HG03060 (cell line): ENCODE data around the gene HELQ.

Source experiments
- ATAC-seq: cut with Tn5 transposase; IDR thresholded peaks from one replicate; pipeline ENCODE4 v1.9.1; 2021; ENCODE audit warnings: low read depth, moderate number of reproducible peaks; ENCODE audit not compliant: unreplicated experiment

HELQ gene

DNA sequence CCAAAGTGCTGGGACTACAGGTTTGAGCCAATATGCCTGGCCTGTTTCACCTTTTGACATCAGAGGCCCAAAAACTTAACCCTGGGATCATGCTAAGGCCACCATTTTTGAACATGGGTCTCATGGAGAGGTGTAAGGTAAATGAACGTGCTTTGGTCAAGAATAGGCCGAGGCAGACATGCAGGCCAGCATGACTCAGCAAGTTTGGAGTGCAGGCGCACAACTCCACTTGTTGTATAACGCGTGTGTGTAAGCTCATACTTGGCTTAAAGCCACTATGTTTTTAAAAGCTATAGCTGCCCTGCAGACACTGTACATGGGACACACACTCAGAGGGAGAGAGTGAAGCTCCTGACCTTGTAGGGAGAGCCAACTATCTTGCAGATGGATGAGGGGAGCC is 77.2 kb downstream of the HELQ start:
- no peak for ATAC-seq

GRCh38 chr4:83372931-83373330 is 82.7 kb downstream of the HELQ start:
- ATAC-seq: no peak

- ATAC-seq: no peak
Observed at GRCh38 chr4:83371936-83372335, 83.7 kb downstream of the HELQ start.

- ATAC-seq: no peak
Observed at GRCh38 chr4:83371235-83371634, 84.4 kb downstream of the HELQ start.

GRCh38 chr4:83370640-83370906 is 85.0 kb downstream of the HELQ start:
- no peak for ATAC-seq

DNA sequence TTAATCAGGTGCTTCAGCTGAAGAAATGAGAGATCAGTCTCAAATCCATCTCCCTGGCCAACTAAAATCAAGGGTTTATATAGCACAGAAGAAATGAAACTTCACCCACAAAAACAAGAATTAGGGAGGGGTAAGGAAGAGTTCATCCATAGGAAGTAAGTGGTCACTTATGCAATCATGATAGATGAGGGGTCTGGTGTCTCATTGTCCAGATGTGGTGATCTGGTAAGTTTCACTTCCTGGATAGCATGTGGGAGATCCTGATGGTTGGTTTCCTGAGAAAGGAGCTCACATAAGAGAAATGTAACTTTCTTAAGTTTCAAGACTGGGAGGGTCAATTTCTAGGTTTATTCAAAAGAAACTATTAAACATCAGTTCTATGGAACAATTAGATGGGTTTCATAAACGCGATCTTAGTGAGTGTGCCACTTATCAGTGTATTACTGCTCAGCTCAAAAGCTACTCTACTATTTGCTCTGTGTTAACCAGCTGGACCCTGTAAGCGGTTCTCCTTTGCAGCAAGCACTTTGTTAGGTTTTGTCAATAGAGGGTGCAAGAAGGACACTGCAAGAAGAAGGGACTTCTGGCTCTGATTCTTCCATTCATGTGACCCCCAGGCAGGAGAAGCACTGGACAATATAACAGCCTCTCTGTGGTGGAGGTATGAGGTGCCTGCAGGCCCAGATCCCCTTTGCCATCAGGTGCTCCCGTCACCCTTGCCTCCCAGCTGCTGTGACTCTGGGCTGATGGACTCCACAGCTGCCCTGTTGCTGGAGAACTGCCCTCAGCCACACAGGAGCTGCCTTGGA is 85.6 kb downstream of the HELQ start:
- ATAC-seq: no peak

DNA sequence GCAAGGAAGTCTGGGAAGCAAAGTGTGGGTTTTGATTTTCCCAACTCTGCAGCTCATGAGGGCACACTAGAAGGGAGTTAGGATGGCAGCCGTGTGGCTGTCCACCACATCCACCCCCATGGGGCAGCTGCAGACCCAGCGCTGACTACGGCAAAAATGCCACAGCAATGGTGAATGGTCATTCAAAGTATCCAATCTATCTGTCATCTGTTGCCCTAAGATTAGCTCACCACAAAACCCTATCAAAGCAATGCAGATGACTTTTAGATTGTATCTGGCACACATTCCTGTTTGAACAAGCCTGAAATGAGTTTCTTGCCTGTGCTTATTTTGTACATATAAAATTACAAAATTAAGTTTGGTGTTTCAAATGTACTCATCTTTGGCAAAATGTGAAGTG is 91.3 kb downstream of the HELQ start:
- no peak for ATAC-seq

- no peak for ATAC-seq
Observed at GRCh38 chr4:83362492-83363329, 92.9 kb downstream of the HELQ start.

GRCh38 chr4:83361416-83362103 is 94.1 kb downstream of the HELQ start:
- no peak for ATAC-seq

DNA sequence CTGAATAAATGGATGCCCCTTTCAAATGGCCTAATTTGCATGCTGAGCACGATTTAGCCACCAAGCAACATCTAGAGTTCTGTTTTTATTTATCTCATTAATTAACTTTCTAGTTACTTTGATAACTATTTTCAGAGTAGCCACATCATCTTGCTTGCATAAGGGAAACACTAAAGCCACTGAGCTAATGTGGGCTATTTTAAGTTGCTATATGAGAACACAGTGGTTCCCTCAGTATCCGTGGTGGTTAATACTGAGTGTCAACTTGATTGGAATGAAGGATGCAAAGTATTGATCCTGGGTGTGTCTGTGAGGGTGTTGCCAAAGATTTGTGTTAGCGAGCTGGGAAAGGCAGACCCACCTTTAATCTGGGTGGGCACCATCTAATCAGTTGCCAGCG is 95.6 kb downstream of the HELQ start:
- no peak for ATAC-seq

GRCh38 chr4:83358410-83358809 is 97.2 kb downstream of the HELQ start:
- no peak for ATAC-seq
